Breast epithelium (tissue), 4 donors: ENCODE data around the gene PCAT6. TPM values are rescaled to one million over a fixed set of nuclear protein-coding genes. Genes with fewer than 3 reads are reported as not detected.
"Not testable (repeated sequence)": the region's sequence is repeated elsewhere in the genome, so short reads cannot be mapped to it uniquely, and the experiment has no call there.

Source experiments
- DNase-seq, 2 donors: peaks; one replicate each; pipeline ENCODE4 v3.0.0-alpha.2; 2019; ENCODE audit warnings: low spot score in 2 of 2
- H3K27ac ChIP-seq, 2 donors: fragments of 200-600 bp; sonication (generic) in 1 of 2; one replicate each; pipeline ENCODE4 v1.5.1; 2016 to 2019; ENCODE audit warnings: mild to moderate bottlenecking in 1 of 2
- H3K27me3 ChIP-seq, 2 donors: fragments of 200-600 bp; sonication (generic) in 1 of 2; one replicate each; pipeline versions ENCODE4 v1.5.1 to v1.6.0; 2017 to 2019; ENCODE audit warnings: control low read depth in 1 of 2, mild to moderate bottlenecking in 1 of 2
- H3K36me3 ChIP-seq: fragments of 200-600 bp; one replicate; pipeline ENCODE4 v1.5.1; 2019
- H3K4me1 ChIP-seq, 2 donors: fragments of 200-600 bp; sonication (generic); one replicate each; pipeline ENCODE4 v1.5.1; 2016 to 2019; ENCODE audit warnings: control low read depth in 1 of 2
- H3K4me3 ChIP-seq, 3 donors: fragments of 200-600 bp; sonication (generic); 1 replicate in 2 of 3; 2 replicates in 1 of 3; pipeline ENCODE4 v1.5.1; 2016 to 2019; ENCODE audit warnings: mild to moderate bottlenecking in 3 of 3, moderate library complexity in 2 of 3
- H3K9me3 ChIP-seq, 2 donors: fragments of 200-600 bp; sonication (generic) in 1 of 2; one replicate each; pipeline ENCODE4 v1.5.1; 2016 to 2019; ENCODE audit warnings: control low read depth in 1 of 2
- POLR2A ChIP-seq: fragments of 450-650 bp; IDR thresholded peaks from one replicate; pipeline ENCODE4 v1.6.1; 2016; ENCODE audit warnings: antibody characterized with exemption, mild to moderate bottlenecking, moderate library complexity
- POLR2AphosphoS5 ChIP-seq, 3 donors: sonication (generic); formaldehyde crosslinking; IDR thresholded peaks; one replicate each; pipeline ENCODE4 v1.6.1; 2017; ENCODE audit warnings: antibody characterized with exemption in 3 of 3
- intact Hi-C: fragments of 100-400 bp; cut with DNase I; formaldehyde crosslinking; loops from one replicate; pipeline ENCODE4 v1.15.1; 2023; ENCODE audit warnings: low total_unique reads
- total RNA-seq, 3 donors: library from RNA; depleted of rRNA; stranded (reverse); fragments of >200 nt; gene quantifications; one replicate each; pipeline ENCODE4 v1.1.0, GENCODE V29; 2016
- TF ChIP-seq, protein P1 (sequence below), 3 donors: fragments of 450-650 bp; IDR thresholded peaks; one replicate each; pipeline ENCODE4 v1.5.1; 2016 to 2017; ENCODE audit warnings: antibody characterized with exemption in 3 of 3, mild to moderate bottlenecking in 3 of 3, moderate library complexity in 3 of 3

Gene PCAT6
- total RNA-seq, 3 donors from 2014 or later = 1.8 TPM; not detected in 2

DNA sequence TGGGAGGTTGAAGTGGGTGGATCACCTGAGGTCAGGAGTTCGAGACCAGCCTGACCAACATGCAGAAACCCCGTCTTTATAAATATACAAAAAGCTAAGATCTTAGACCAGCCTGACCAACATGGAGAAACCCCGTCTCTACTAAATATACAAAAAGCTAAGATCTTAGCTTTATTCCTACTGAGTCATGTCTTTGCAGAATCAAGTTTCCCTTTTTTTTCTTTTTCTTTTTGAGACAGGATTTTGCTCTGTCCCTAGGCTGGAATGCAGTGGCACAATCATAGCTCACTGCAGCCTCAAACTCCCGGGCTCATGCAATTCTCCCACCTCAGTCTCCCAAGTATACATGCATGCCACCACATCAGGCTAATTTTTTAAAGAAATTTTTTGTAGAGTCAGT is 23.9 kb upstream of the PCAT6 start:
- intact Hi-C loops = no loop called here
- no peaks in the 10 kb centered on the region for H3K36me3 ChIP-seq
- no peak overlapping the region for H3K4me3 ChIP-seq
- TF ChIP-seq POLR2A = no peak
- no peak for TF ChIP-seq POLR2AphosphoS5 (IDR thresholded peaks at IDR 0.05)
- TF ChIP-seq, protein P1, sequence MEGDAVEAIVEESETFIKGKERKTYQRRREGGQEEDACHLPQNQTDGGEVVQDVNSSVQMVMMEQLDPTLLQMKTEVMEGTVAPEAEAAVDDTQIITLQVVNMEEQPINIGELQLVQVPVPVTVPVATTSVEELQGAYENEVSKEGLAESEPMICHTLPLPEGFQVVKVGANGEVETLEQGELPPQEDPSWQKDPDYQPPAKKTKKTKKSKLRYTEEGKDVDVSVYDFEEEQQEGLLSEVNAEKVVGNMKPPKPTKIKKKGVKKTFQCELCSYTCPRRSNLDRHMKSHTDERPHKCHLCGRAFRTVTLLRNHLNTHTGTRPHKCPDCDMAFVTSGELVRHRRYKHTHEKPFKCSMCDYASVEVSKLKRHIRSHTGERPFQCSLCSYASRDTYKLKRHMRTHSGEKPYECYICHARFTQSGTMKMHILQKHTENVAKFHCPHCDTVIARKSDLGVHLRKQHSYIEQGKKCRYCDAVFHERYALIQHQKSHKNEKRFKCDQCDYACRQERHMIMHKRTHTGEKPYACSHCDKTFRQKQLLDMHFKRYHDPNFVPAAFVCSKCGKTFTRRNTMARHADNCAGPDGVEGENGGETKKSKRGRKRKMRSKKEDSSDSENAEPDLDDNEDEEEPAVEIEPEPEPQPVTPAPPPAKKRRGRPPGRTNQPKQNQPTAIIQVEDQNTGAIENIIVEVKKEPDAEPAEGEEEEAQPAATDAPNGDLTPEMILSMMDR (IDR thresholded peaks at IDR 0.05) = no peak
- no peaks in the 10 kb centered on the region for H3K9me3 ChIP-seq
- no peaks in the 10 kb centered on the region for H3K27me3 ChIP-seq
- H3K27ac ChIP-seq = no peak overlapping the region
- no peak for DNase-seq
- peaks cover 0 to 4% of the 10 kb centered on the region in 2 donors for H3K4me1 ChIP-seq

DNA sequence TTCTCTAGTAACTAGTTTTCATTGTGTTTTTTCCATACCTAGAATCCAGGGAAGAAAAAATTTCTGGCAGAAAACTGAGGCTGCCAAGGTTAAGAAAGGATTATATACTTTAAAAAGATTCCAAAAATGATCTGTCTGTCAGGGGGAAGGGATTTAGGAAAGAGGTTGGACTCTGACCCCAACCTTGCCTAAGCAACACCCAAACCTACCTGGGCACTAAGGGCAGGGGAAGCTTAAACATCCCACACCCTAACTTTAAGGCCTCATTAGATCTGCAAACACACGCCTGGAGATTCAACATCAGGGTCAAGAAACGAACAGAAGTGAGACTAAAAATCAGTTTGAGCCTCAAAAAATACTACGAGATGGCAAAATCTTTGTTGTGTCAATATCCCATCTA is 22.0 kb upstream of the PCAT6 start:
- no peaks in the 10 kb centered on the region for H3K9me3 ChIP-seq
- intact Hi-C loops = no loop called here
- no peaks in the 10 kb centered on the region for H3K36me3 ChIP-seq
- DNase-seq = no peak
- no peaks in the 10 kb centered on the region for H3K27me3 ChIP-seq
- H3K4me3 ChIP-seq = no peak overlapping the region
- no peak for TF ChIP-seq POLR2A
- H3K27ac ChIP-seq = no peak overlapping the region
- peaks cover under 1 to 4% of the 10 kb centered on the region in 2 donors for H3K4me1 ChIP-seq

DNA sequence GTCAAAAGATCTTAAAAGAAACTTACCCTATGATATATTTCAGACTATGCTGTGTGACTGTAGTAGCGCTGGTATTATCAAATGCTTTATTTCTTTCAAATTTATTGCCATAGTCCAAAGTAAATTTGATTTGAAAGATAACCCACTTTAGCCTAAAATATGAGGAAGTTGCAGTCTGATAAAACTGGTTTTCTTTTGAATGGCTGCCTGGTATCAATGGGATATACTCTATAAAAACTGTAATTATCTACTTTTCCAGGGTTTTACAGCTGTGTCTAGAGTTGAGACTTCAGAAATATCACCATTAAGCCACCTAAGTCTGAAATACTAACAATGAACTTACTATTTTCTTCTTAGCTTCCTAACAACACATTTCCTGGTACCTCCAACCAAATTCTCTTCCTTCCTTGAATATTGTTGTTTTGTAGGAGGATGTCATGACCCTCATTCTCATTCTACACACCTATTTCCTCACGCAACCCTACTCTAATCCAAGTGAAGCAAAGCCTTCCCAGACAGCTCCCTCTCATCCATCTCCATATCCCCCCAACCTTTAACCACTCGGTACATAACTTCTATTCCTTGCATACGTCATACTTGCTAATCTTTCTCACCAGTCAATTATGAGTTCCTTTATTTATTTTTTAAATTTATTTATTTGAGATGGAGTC is 19.5 kb upstream of the PCAT6 start:
- no peaks in the 10 kb centered on the region for H3K9me3 ChIP-seq
- no peaks in the 10 kb centered on the region for H3K27me3 ChIP-seq
- TF ChIP-seq, protein P1 (IDR thresholded peaks at IDR 0.05) = no peak
- no peak for TF ChIP-seq POLR2A
- TF ChIP-seq POLR2AphosphoS5 (IDR thresholded peaks at IDR 0.05) = no peak
- intact Hi-C loops = no loop called here
- no peak overlapping the region for H3K27ac ChIP-seq
- H3K4me1 ChIP-seq = peaks cover 0 to 3% of the 10 kb centered on the region in 2 donors
- no peak overlapping the region for H3K4me3 ChIP-seq
- DNase-seq = no peak
- H3K36me3 ChIP-seq = no peaks in the 10 kb centered on the region

DNA sequence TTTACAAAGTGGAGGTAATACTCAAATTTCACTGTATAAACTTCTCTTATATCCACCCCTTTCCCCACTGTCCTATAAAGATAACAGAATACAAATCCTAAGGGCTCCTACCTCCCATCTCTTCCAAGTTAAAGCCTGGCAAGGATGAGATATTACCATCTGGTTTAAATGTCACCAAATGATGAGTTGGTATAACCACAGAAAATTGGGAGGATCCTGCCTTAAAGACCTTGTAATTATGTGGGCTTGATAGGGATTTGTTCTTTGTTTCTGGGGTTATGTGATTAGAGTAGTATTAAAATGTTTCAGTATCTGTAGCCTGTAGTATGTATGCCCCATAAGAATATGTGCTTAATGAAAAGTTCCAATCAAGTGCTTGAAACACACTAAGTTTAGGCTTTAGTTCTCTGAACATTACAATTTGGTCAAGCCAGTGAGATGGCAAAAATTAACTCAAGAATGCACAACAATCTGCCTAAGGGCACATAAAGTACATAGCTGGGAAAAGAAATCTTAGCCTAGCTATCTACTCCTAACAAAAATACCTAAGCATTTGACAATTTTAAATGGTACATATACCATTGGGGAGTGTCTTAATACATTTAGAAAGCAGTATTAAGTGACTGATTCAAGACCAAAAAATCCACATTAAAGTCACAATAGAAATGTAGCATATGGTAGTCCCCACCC is 16.6 kb upstream of the PCAT6 start:
- Histone ChIP-seq H3K9me3 (no peaks in the 10 kb centered on the region), H3K27ac (no peak overlapping the region), H3K4me1 (peaks cover 0 to 3% of the 10 kb centered on the region in 2 donors), H3K27me3 (no peaks in the 10 kb centered on the region), H3K4me3 (no peak overlapping the region), H3K36me3 (no peaks in the 10 kb centered on the region)
- intact Hi-C loops = no loop called here
- TF ChIP-seq POLR2AphosphoS5 (IDR thresholded peaks at IDR 0.05) = no peak
- TF ChIP-seq, protein P1 (IDR thresholded peaks at IDR 0.05) = no peak
- TF ChIP-seq POLR2A = no peak
- DNase-seq = no peak

DNA sequence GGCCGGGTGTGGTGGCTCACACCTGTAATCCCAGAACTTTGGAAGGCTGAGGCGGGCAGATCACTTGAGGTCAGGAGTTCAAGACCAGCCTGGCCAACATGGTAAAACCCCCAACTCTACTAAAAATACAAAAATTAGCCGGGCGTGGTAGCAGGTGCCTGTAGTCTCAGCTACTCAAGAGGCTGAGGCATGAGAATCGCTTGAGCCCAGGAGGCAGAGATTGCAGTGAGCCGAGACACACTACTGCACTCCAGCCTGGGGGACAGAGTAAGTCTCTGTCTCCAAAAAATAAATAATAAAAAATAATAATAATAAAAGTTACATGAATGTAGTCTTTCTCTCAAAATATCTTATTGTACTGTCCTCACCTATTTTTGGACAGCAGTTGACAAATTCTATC is 15.8 kb upstream of the PCAT6 start:
- H3K27me3 ChIP-seq = not testable (repeated sequence)

DNA sequence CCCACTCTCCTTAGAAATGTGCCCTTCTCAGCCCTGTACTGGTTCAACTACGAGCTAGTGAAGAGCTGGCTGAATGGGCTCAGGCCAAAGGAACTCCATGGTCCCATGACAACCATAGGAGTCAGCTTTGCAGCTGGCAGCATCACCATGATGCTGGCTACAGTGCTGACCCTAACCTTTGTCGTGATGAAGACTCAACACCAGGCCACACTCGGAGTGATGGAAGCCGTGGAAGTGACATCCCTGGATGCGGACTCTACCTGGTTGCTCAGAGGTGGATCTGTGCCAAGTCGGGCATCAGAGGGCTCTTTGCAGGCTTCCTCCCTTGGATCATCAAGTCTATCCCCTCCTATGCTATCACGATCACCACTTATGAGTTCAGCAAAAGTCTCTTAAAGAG is 14.1 kb upstream of the PCAT6 start:
- H3K4me3 ChIP-seq = no peak overlapping the region
- no peak overlapping the region for H3K27ac ChIP-seq
- TF ChIP-seq POLR2AphosphoS5 (IDR thresholded peaks at IDR 0.05) = no peak
- TF ChIP-seq, protein P1 (IDR thresholded peaks at IDR 0.05) = no peak
- no peak for TF ChIP-seq POLR2A
- H3K36me3 ChIP-seq = no peaks in the 10 kb centered on the region
- H3K4me1 ChIP-seq = peaks cover 0 to 3% of the 10 kb centered on the region in 2 donors
- no peak for DNase-seq
- H3K27me3 ChIP-seq = no peaks in the 10 kb centered on the region
- no peaks in the 10 kb centered on the region for H3K9me3 ChIP-seq
- intact Hi-C loops = no loop called here

More for the DNA sequence above, 15.8 kb upstream of the PCAT6 start:
- DNase-seq, H3K36me3 ChIP-seq, H3K9me3 ChIP-seq, H3K4me3 ChIP-seq, H3K4me1 ChIP-seq, H3K27ac ChIP-seq, intact Hi-C loops: not testable (repeated sequence)
